ENCODE data around the gene SHOC2. TPM values are rescaled to one million over a fixed set of nuclear protein-coding genes. Genes with fewer than 3 reads are reported as not detected.
A peak's percentile ranks its signal among the peaks of the same experiment; 100 is the strongest.

Gene SHOC2
- total and polyA plus RNA-seq, 7 experiments from 2014 or later: 48.2 to 71.7 (median 60.2) TPM

DNA sequence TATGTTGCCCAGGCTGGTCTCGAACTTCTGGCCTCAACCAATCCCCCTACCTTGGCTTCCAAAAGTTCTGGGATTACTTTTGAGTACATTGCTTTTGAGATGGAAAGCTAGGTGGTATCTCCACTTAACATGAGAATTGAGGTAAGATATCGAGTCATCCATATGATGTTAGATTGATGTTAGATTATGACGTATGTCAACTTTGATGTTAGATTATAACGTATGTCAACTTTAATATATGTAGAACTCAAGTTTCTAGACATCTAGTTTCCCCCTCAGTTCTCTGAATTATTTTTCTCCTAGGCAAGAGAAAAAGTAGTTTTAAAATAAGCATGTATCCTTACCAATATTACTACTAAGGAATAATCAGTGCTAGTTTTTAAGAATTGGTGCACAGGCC lies 20.0 kb downstream of the SHOC2 start:
- H3K4me1 ChIP-seq (ENCODE audit: control insufficient read depth in 2 of 2, insufficient read depth in 2 of 2, low read length in 2 of 2): no peaks in the 10 kb centered on the region
- no peak overlapping the region for H3K4me3 ChIP-seq (ENCODE audit: low read length)
- Mint-ChIP-seq H3K27ac (no peak overlapping the region), H3K36me3 (peaks cover 11 to 54% (median 40%) of the 10 kb centered on the region in 5 donors), H3K27me3 (no peaks in the 10 kb centered on the region), H3K4me1 (peaks cover 11 to 70% (median 41%) of the 10 kb centered on the region in 7 donors), H3K4me3 (no peak overlapping the region), H3K9me3 (peaks cover 0 to 22% (median 8%) of the 10 kb centered on the region in 11 donors)
- no peaks in the 10 kb centered on the region for H3K36me3 ChIP-seq (ENCODE audit: control insufficient read depth in 2 of 3, insufficient read depth in 3 of 3, low read length in 3 of 3)
- H3K9me3 ChIP-seq (ENCODE audit: control insufficient read depth in 2 of 3, low read length in 3 of 3): no peaks in the 10 kb centered on the region
- no peaks in the 10 kb centered on the region for H3K27me3 ChIP-seq (ENCODE audit: control insufficient read depth in 2 of 2, insufficient read depth in 2 of 2, low read length in 2 of 2)
- POLR2A ChIA-PET: no interaction called here
- DNase-seq: no peak
- CTCF ChIA-PET: interaction anchor here (0.6 kb wide), 2 partner anchors 52 to 1133 kb away, joined by 3 read pairs; no protein-coding TSS in a partner anchor
- no peak overlapping the region for H3K27ac ChIP-seq (ENCODE audit: low read depth, low read length)
- intact Hi-C loops (cut with micrococcal nuclease): no loop called here
- no peak for ATAC-seq

DNA sequence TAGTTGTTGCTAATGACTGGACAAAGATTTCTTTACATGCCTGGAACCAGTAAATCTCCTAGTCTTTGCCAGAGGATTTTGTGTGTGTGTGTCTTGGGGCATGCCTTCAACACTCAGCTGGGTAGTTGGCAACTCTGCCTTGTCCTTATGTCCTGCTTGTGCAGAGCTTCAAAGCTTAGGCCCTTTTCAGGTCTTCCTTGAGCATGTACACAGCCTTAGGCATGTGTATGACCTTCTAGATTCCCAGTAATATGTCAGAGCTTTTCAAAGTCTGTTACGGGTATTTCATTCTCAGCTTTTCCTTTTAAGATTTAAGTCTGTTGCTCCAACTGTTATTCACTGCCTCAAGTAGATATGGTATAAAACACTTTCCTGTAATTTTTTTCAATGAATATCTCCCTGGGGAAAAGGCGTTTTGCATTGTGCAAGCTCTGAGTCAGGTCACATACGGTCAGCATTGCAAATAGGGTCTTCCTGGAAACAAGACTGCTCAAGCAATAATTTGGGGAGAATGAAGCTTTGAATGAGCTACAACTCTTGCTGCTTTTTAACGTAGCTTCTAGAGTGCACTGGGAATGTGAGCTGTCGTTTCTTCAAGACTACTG lies 25.5 kb downstream of the SHOC2 start:
- no peaks in the 10 kb centered on the region for H3K9me3 ChIP-seq (ENCODE audit: control insufficient read depth in 2 of 3, low read length in 3 of 3)
- H3K36me3 Mint-ChIP-seq: peaks cover 19 to 78% (median 70%) of the 10 kb centered on the region in 5 donors
- DNase-seq: no peak
- H3K4me3 ChIP-seq (ENCODE audit: low read length): no peak overlapping the region
- no peaks in the 10 kb centered on the region for H3K27me3 Mint-ChIP-seq
- POLR2A ChIA-PET: no interaction called here
- H3K27me3 ChIP-seq (ENCODE audit: control insufficient read depth in 2 of 2, insufficient read depth in 2 of 2, low read length in 2 of 2): no peaks in the 10 kb centered on the region
- CTCF ChIA-PET: interaction anchor here (1.5 kb wide), 1 partner anchor 16 kb away, joined by 3 read pairs; no protein-coding TSS in a partner anchor
- no peak overlapping the region for H3K27ac ChIP-seq (ENCODE audit: low read depth, low read length)
- H3K36me3 ChIP-seq (ENCODE audit: control insufficient read depth in 2 of 3, insufficient read depth in 3 of 3, low read length in 3 of 3): no peaks in the 10 kb centered on the region
- peaks cover 0 to 22% (median 11%) of the 10 kb centered on the region in 11 donors for H3K9me3 Mint-ChIP-seq
- ATAC-seq: no peak
- intact Hi-C loops (cut with micrococcal nuclease): no loop called here
- no peak overlapping the region for H3K4me3 Mint-ChIP-seq
- H3K4me1 Mint-ChIP-seq: peaks cover 26 to 76% (median 61%) of the 10 kb centered on the region in 7 donors
- H3K4me1 ChIP-seq (ENCODE audit: control insufficient read depth in 2 of 2, insufficient read depth in 2 of 2, low read length in 2 of 2): no peaks in the 10 kb centered on the region
- no peak overlapping the region for H3K27ac Mint-ChIP-seq

DNA sequence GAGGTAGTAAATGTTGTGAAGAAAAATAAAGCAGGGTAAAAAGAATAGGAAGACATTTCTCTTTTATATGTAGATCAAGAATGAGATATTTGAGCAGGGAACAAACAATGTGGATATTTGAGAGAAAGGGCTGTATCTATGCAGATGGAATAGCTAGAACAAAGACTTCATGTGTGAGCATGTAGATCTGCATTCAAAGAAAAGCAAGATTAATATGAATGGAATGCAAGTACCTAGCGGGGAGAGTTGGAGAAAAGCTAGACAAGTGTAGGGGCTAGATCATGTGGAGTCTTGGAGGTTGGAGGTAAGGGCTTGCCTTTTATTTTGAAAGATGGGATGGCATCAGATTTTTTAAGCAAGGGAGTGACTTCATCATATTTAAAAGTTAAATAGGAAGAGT lies 27.1 kb downstream of the SHOC2 start:
- Mint-ChIP-seq H3K36me3 (peaks cover 19 to 81% (median 74%) of the 10 kb centered on the region in 5 donors), H3K4me3 (no peak overlapping the region), H3K27ac (no peak overlapping the region), H3K27me3 (no peaks in the 10 kb centered on the region), H3K4me1 (peaks cover 23 to 71% (median 59%) of the 10 kb centered on the region in 7 donors), H3K9me3 (peaks cover 0 to 19% (median 11%) of the 10 kb centered on the region in 11 donors)
- CTCF ChIA-PET: interaction anchor here (0.6 kb wide), 1 partner anchor 1476 kb away, joined by 3 read pairs; no protein-coding TSS in a partner anchor
- H3K27ac ChIP-seq (ENCODE audit: low read depth, low read length): no peak overlapping the region
- intact Hi-C loops (cut with micrococcal nuclease): no loop called here
- DNase-seq (no peak), ATAC-seq (no peak)
- no peaks in the 10 kb centered on the region for H3K27me3 ChIP-seq (ENCODE audit: control insufficient read depth in 2 of 2, insufficient read depth in 2 of 2, low read length in 2 of 2)
- no peaks in the 10 kb centered on the region for H3K9me3 ChIP-seq (ENCODE audit: control insufficient read depth in 2 of 3, low read length in 3 of 3)
- no peak overlapping the region for H3K4me3 ChIP-seq (ENCODE audit: low read length)
- no peaks in the 10 kb centered on the region for H3K4me1 ChIP-seq (ENCODE audit: control insufficient read depth in 2 of 2, insufficient read depth in 2 of 2, low read length in 2 of 2)
- POLR2A ChIA-PET: no interaction called here
- H3K36me3 ChIP-seq (ENCODE audit: control insufficient read depth in 2 of 3, insufficient read depth in 3 of 3, low read length in 3 of 3): no peaks in the 10 kb centered on the region

DNA sequence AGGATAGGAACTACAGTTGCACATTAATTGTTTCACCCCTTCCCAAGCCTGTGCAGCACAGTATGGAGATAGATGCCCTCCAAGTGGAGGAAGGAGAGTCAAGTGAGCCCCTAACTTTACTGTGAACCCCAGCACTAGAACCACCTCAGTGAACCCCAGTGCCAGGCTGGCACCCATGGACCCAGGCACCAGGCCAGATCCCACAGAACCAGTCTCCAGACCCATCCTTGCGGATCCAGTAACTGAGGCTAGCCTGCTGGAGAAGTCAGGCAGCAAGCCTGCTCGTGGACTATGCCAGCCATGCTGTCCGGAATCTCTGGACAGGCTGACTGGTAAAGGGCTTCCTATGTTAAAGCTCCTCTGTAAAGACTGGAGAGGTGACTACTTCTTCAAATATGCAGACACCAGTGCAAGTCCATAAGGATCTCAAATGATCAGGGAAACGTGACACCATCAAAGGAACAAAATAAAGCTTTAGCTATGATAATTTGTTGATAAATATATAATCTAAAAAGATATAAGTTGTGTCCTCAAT lies 27.7 kb downstream of the SHOC2 start:
- CTCF ChIA-PET: interaction anchor here (1.0 kb wide), 1 partner anchor 27 kb away, joined by 3 read pairs; no protein-coding TSS in a partner anchor
- H3K27me3 Mint-ChIP-seq: no peaks in the 10 kb centered on the region
- H3K4me3 ChIP-seq (ENCODE audit: low read length): no peak overlapping the region
- no peaks in the 10 kb centered on the region for H3K27me3 ChIP-seq (ENCODE audit: control insufficient read depth in 2 of 2, insufficient read depth in 2 of 2, low read length in 2 of 2)
- ATAC-seq: no peak
- no peak overlapping the region for H3K27ac ChIP-seq (ENCODE audit: low read depth, low read length)
- H3K4me1 Mint-ChIP-seq: peaks cover 23 to 71% (median 59%) of the 10 kb centered on the region in 7 donors
- intact Hi-C loops (cut with micrococcal nuclease): no loop called here
- H3K9me3 Mint-ChIP-seq: peaks cover 0 to 19% (median 12%) of the 10 kb centered on the region in 11 donors
- DNase-seq: no peak
- H3K4me3 Mint-ChIP-seq: no peak overlapping the region
- POLR2A ChIA-PET: interaction anchor here (0.5 to 1.0 kb wide), 3 partner anchors 10 to 20 kb away, joined by 3 to 4 read pairs (median 3); no protein-coding TSS in a partner anchor
- peak overlapping the region in 1 of 9 donors; percentile 17 for H3K27ac Mint-ChIP-seq
- H3K4me1 ChIP-seq (ENCODE audit: control insufficient read depth in 2 of 2, insufficient read depth in 2 of 2, low read length in 2 of 2): no peaks in the 10 kb centered on the region
- peaks cover 19 to 79% (median 75%) of the 10 kb centered on the region in 5 donors for H3K36me3 Mint-ChIP-seq
- H3K9me3 ChIP-seq (ENCODE audit: control insufficient read depth in 2 of 3, low read length in 3 of 3): no peaks in the 10 kb centered on the region
- no peaks in the 10 kb centered on the region for H3K36me3 ChIP-seq (ENCODE audit: control insufficient read depth in 2 of 3, insufficient read depth in 3 of 3, low read length in 3 of 3)

DNA sequence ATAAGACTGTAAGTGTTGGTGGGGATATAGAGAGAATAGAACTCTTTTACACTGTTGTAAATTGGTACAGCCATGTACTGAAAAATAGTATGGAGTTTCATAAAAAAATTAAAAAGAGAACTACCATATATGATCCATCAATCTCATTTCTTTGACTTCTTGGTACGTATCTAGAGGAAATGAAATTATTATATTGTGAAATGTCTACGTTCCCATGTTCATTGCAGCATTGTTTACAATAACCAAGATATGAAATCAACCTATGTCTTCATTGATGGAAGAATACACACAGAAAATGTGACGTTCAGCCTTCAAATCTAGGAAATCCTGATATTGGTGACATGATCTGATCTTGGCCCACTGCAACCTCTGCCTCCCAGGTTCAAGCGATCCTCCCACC lies 32.0 kb downstream of the SHOC2 start:
- H3K4me3 Mint-ChIP-seq: no peak overlapping the region
- ATAC-seq (no peak), DNase-seq (no peak)
- peaks cover 13 to 68% (median 64%) of the 10 kb centered on the region in 5 donors for H3K36me3 Mint-ChIP-seq
- Histone ChIP-seq H3K4me3 (ENCODE audit: low read length) (no peak overlapping the region), H3K27me3 (ENCODE audit: control insufficient read depth in 2 of 2, insufficient read depth in 2 of 2, low read length in 2 of 2) (no peaks in the 10 kb centered on the region), H3K4me1 (ENCODE audit: control insufficient read depth in 2 of 2, insufficient read depth in 2 of 2, low read length in 2 of 2) (no peaks in the 10 kb centered on the region), H3K36me3 (ENCODE audit: control insufficient read depth in 2 of 3, insufficient read depth in 3 of 3, low read length in 3 of 3) (peaks cover 0 to 4% (median 0%) of the 10 kb centered on the region in 3 experiments), H3K27ac (ENCODE audit: low read depth, low read length) (no peak overlapping the region), H3K9me3 (ENCODE audit: control insufficient read depth in 2 of 3, low read length in 3 of 3) (no peaks in the 10 kb centered on the region)
- no peaks in the 10 kb centered on the region for H3K27me3 Mint-ChIP-seq
- CTCF ChIA-PET: no interaction called here
- H3K4me1 Mint-ChIP-seq: peaks cover 18 to 64% (median 57%) of the 10 kb centered on the region in 7 donors
- intact Hi-C loops (cut with micrococcal nuclease): no loop called here
- peaks cover 0 to 12% (median 5%) of the 10 kb centered on the region in 11 donors for H3K9me3 Mint-ChIP-seq
- H3K27ac Mint-ChIP-seq: no peak overlapping the region
- POLR2A ChIA-PET: no interaction called here

DNA sequence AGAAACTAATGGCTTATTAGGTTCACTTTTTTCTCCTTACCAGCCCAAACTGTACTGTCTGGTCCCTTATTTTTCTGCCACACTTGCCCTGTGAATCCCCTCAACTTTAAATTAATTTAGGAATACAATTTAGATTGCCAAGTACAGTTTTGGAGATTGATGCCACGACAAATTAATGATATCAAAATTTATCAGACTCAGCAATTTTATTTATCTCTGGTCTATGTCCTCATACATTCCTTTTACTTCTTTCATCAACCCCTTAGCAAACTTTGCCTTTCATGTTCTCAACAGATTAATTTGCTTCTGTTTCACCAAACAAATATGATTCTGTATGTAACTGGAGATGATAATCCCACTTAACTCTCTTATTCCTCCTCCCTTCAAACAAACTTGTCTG lies 38.2 kb downstream of the SHOC2 start:
- H3K27ac Mint-ChIP-seq: no peak overlapping the region
- peaks cover 9 to 83% (median 67%) of the 10 kb centered on the region in 7 donors for H3K4me1 Mint-ChIP-seq
- peaks cover 0 to 8% (median 0%) of the 10 kb centered on the region in 11 donors for H3K9me3 Mint-ChIP-seq
- Histone ChIP-seq H3K36me3 (ENCODE audit: control insufficient read depth in 2 of 3, insufficient read depth in 3 of 3, low read length in 3 of 3) (no peaks in the 10 kb centered on the region), H3K4me1 (ENCODE audit: control insufficient read depth in 2 of 2, insufficient read depth in 2 of 2, low read length in 2 of 2) (no peaks in the 10 kb centered on the region), H3K4me3 (ENCODE audit: low read length) (no peak overlapping the region), H3K27ac (ENCODE audit: low read depth, low read length) (no peak overlapping the region), H3K9me3 (ENCODE audit: control insufficient read depth in 2 of 3, low read length in 3 of 3) (no peaks in the 10 kb centered on the region), H3K27me3 (ENCODE audit: control insufficient read depth in 2 of 2, insufficient read depth in 2 of 2, low read length in 2 of 2) (no peaks in the 10 kb centered on the region)
- no peak overlapping the region for H3K4me3 Mint-ChIP-seq
- DNase-seq (no peak), ATAC-seq (no peak)
- peaks cover 10 to 37% (median 24%) of the 10 kb centered on the region in 5 donors for H3K36me3 Mint-ChIP-seq
- ChIA-PET CTCF (no interaction called here), POLR2A (no interaction called here)
- no peaks in the 10 kb centered on the region for H3K27me3 Mint-ChIP-seq
- intact Hi-C loops (cut with micrococcal nuclease): loop anchor here in 1 of 2 donors (5.0 kb wide), 1 partner anchor 35 kb away; no protein-coding TSS in a partner anchor

All from naive thymus-derived CD4-positive, alpha-beta T cell (primary cell).